ENCODE data around the gene CLCNKB. TPM values are rescaled to one million over a fixed set of nuclear protein-coding genes. Genes with fewer than 3 reads are reported as not detected.

CLCNKB gene
- total RNA-seq, 1 experiment from 2014 or later: not detected

GRCh38 chr1:16092923-16093511, 49.4 kb downstream of the CLCNKB start:
- Histone ChIP-seq H3K36me3 (ENCODE audit: control insufficient read depth, insufficient read depth, low read length) (no peaks in the 10 kb centered on the region), H3K27me3 (replicated peaks; ENCODE audit: control insufficient read depth, insufficient read depth, low read length) (no peaks in the 10 kb centered on the region), H3K9me3 (no peaks in the 10 kb centered on the region), H3K4me1 (0 out of 2 replicates have a peak, but pooled peaks cover 3% of the 10 kb centered on the region), H3K4me3 (ENCODE audit: low read depth, low read length) (no peak overlapping the region)
- intact Hi-C loops (cut with micrococcal nuclease; ENCODE audit: unreplicated experiment): no loop called here
- H3K4me3 Mint-ChIP-seq (ENCODE audit: unreplicated experiment): no peak overlapping the region
- DNase-seq: no peak
- no peaks in the 10 kb centered on the region for H3K27me3 Mint-ChIP-seq (ENCODE audit: insufficient read depth, unreplicated experiment)
- no peak overlapping the region for H3K27ac Mint-ChIP-seq (ENCODE audit: unreplicated experiment)
- no peaks in the 10 kb centered on the region for H3K36me3 Mint-ChIP-seq (ENCODE audit: insufficient read depth, unreplicated experiment)
- ChIA-PET POLR2A (no interaction called here), CTCF (no interaction called here)
- H3K4me1 Mint-ChIP-seq (ENCODE audit: low read depth, unreplicated experiment): peaks cover 14% of the 10 kb centered on the region
- BruUV-seq (replicated peaks): no TSS peak
- TF ChIP-seq CTCF (IDR thresholded peaks at IDR 0.05; ENCODE audit: insufficient read depth in 1 of 2, low read depth in 1 of 2, low read length in 1 of 2, severe bottlenecking in 1 of 2, unreplicated experiment in 1 of 2): no peak
- H3K9me3 Mint-ChIP-seq (ENCODE audit: unreplicated experiment): no peaks in the 10 kb centered on the region

GRCh38 chr1:16093611-16094010, 50.0 kb downstream of the CLCNKB start:
- Mint-ChIP-seq H3K4me3 (ENCODE audit: unreplicated experiment) (no peak overlapping the region), H3K9me3 (ENCODE audit: unreplicated experiment) (no peaks in the 10 kb centered on the region), H3K4me1 (ENCODE audit: low read depth, unreplicated experiment) (peaks cover 14% of the 10 kb centered on the region), H3K36me3 (ENCODE audit: insufficient read depth, unreplicated experiment) (no peaks in the 10 kb centered on the region), H3K27ac (ENCODE audit: unreplicated experiment) (peak overlapping the region; percentile 11), H3K27me3 (ENCODE audit: insufficient read depth, unreplicated experiment) (no peaks in the 10 kb centered on the region)
- no peak for DNase-seq
- CTCF ChIA-PET: no interaction called here
- Histone ChIP-seq H3K27me3 (replicated peaks; ENCODE audit: control insufficient read depth, insufficient read depth, low read length) (no peaks in the 10 kb centered on the region), H3K9me3 (no peaks in the 10 kb centered on the region), H3K4me3 (ENCODE audit: low read depth, low read length) (no peak overlapping the region), H3K36me3 (ENCODE audit: control insufficient read depth, insufficient read depth, low read length) (no peaks in the 10 kb centered on the region), H3K4me1 (0 out of 2 replicates have a peak, but pooled peaks cover 3% of the 10 kb centered on the region)
- intact Hi-C loops (cut with micrococcal nuclease; ENCODE audit: unreplicated experiment): no loop called here
- BruUV-seq (replicated peaks): no TSS peak
- POLR2A ChIA-PET: no interaction called here
- TF ChIP-seq CTCF (IDR thresholded peaks at IDR 0.05; ENCODE audit: insufficient read depth in 1 of 2, low read depth in 1 of 2, low read length in 1 of 2, severe bottlenecking in 1 of 2, unreplicated experiment in 1 of 2): no peak

- H3K27ac Mint-ChIP-seq (ENCODE audit: unreplicated experiment): peak overlapping the region; percentile 11
- Histone ChIP-seq H3K4me3 (ENCODE audit: low read depth, low read length) (no peak overlapping the region), H3K9me3 (no peaks in the 10 kb centered on the region), H3K36me3 (ENCODE audit: control insufficient read depth, insufficient read depth, low read length) (no peaks in the 10 kb centered on the region), H3K4me1 (0 out of 2 replicates have a peak, but pooled peaks cover 3% of the 10 kb centered on the region), H3K27me3 (replicated peaks; ENCODE audit: control insufficient read depth, insufficient read depth, low read length) (no peaks in the 10 kb centered on the region)
- H3K4me3 Mint-ChIP-seq (ENCODE audit: unreplicated experiment): no peak overlapping the region
- intact Hi-C loops (cut with micrococcal nuclease; ENCODE audit: unreplicated experiment): no loop called here
- no peaks in the 10 kb centered on the region for H3K9me3 Mint-ChIP-seq (ENCODE audit: unreplicated experiment)
- no peaks in the 10 kb centered on the region for H3K36me3 Mint-ChIP-seq (ENCODE audit: insufficient read depth, unreplicated experiment)
- POLR2A ChIA-PET: no interaction called here
- TF ChIP-seq CTCF (IDR thresholded peaks at IDR 0.05; ENCODE audit: insufficient read depth in 1 of 2, low read depth in 1 of 2, low read length in 1 of 2, severe bottlenecking in 1 of 2, unreplicated experiment in 1 of 2): no peak
- peak in 1 of 2 experiments; percentile 17 for DNase-seq
- no TSS peak for BruUV-seq (replicated peaks)
- CTCF ChIA-PET: no interaction called here
- H3K4me1 Mint-ChIP-seq (ENCODE audit: low read depth, unreplicated experiment): peaks cover 14% of the 10 kb centered on the region
- H3K27me3 Mint-ChIP-seq (ENCODE audit: insufficient read depth, unreplicated experiment): no peaks in the 10 kb centered on the region
Measured at GRCh38 chr1:16094453-16095158, 51.0 kb downstream of the CLCNKB start.
